MM.1S (cell line): ENCODE results near the gene CASP3.

ENCODE experiments used
- DNase-seq: peaks from one replicate; pipeline ENCODE4 v3.0.0-alpha.2; 2015
- H2AFZ ChIP-seq: fragments of 300-600 bp; sonication (generic); 2 replicates; pipeline ENCODE4 v1.6.0; 2016; ENCODE audit warnings: antibody characterized with exemption, low read length
- H3F3A ChIP-seq: fragments of 300-600 bp; sonication (generic); 2 replicates; pipeline ENCODE4 v1.6.1; 2016; ENCODE audit warnings: mild to moderate bottlenecking, antibody characterized with exemption, low read length, moderate library complexity, mixed read lengths; ENCODE audit not compliant: insufficient read depth
- H3K27ac ChIP-seq: fragments of 300-600 bp; sonication (generic); 2 replicates; pipeline ENCODE4 v1.5.1; 2016; ENCODE audit warnings: mild to moderate bottlenecking, low read length
- H3K27me3 ChIP-seq: fragments of 300-600 bp; sonication (generic); replicated peaks from 2 replicates; pipeline ENCODE4 v1.6.0; 2016; ENCODE audit warnings: low read length; ENCODE audit not compliant: insufficient read depth
- H3K36me3 ChIP-seq: fragments of 300-600 bp; sonication (generic); replicated peaks from 2 replicates; pipeline ENCODE4 v1.6.1; 2016; ENCODE audit warnings: mild to moderate bottlenecking, low read length, mixed read lengths; ENCODE audit not compliant: insufficient read depth
- H3K4me1 ChIP-seq: fragments of 300-600 bp; sonication (generic); 2 replicates; pipeline ENCODE4 v1.6.1; 2016; ENCODE audit warnings: low read length, mixed read lengths
- H3K4me2 ChIP-seq: fragments of 300-600 bp; sonication (generic); 2 replicates; pipeline ENCODE4 v1.6.0; 2016; ENCODE audit warnings: low read depth, low read length
- H3K4me3 ChIP-seq: fragments of 300-600 bp; sonication (generic); 2 replicates; pipeline ENCODE4 v1.5.1; 2016; ENCODE audit warnings: low read length, mixed read lengths
- H3K79me2 ChIP-seq: fragments of 300-600 bp; sonication (generic); 2 replicates; pipeline ENCODE4 v1.6.1; 2016; ENCODE audit warnings: mixed run types, low read length, mixed read lengths
- H3K9ac ChIP-seq: fragments of 300-600 bp; sonication (generic); 2 replicates; pipeline ENCODE4 v1.6.1; 2016; ENCODE audit warnings: low read length, mixed read lengths
- H3K9me2 ChIP-seq: fragments of 300-600 bp; sonication (generic); replicated peaks from 2 replicates; pipeline ENCODE4 v1.6.1; 2016; ENCODE audit warnings: mild to moderate bottlenecking, low read length, mixed read lengths; ENCODE audit not compliant: insufficient read depth
- H3K9me3 ChIP-seq: fragments of 300-600 bp; sonication (generic); replicated peaks from 2 replicates; pipeline ENCODE4 v1.6.1; 2016; ENCODE audit warnings: mild to moderate bottlenecking, low read length, mixed read lengths; ENCODE audit not compliant: insufficient read depth
- H4K20me1 ChIP-seq: fragments of 300-600 bp; sonication (generic); 2 replicates; pipeline ENCODE4 v1.6.1; 2016; ENCODE audit warnings: mild to moderate bottlenecking, low read length, moderate library complexity, mixed read lengths; ENCODE audit not compliant: insufficient read depth
- EZH2 ChIP-seq: fragments of 300-600 bp; sonication (generic); optimal IDR thresholded peaks from 2 replicates; pipeline ENCODE3; 2017; ENCODE audit warnings: low read depth, mild to moderate bottlenecking, antibody characterized with exemption, low read length, mixed read lengths
- EZH2phosphoT487 ChIP-seq: fragments of 300-600 bp; sonication (generic); IDR thresholded peaks from 2 replicates; pipeline ENCODE4 v1.6.1; 2018; ENCODE audit warnings: antibody characterized with exemption, low read length
- TF ChIP-seq, protein P1 (sequence below): fragments of 300-600 bp; sonication (generic); IDR thresholded peaks from 2 replicates; pipeline ENCODE4 v1.5.1; 2016; ENCODE audit warnings: antibody characterized with exemption, low read length, mixed read lengths

The CASP3 gene

DNA sequence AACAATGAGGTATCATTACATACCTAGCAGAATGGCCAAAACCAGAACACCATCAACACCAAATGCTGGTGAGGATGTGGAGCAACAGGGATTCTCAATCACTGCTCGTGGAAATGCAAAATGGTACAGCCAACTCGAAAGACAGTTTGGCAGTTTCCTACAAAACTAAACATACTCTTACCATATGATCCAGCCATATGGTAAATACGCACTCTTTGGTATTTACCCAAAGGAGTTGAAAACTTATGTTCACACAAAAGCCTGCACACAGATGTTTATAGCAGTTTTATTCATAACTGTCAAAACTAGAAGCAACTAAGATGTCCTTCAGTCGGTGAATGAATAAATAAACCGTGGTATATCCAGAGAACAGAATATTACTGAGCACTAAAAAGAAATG, 7.8 kb downstream of the CASP3 start:
- Histone ChIP-seq H2AFZ (no peak overlapping the region), H3F3A (peaks cover 11% of the 10 kb centered on the region), H4K20me1 (peaks cover 28% of the 10 kb centered on the region), H3K79me2 (peaks cover 100% of the 10 kb centered on the region), H3K4me2 (no peak overlapping the region), H3K9me2 (no peaks in the 10 kb centered on the region), H3K4me1 (peaks cover 29% of the 10 kb centered on the region), H3K9me3 (no peaks in the 10 kb centered on the region), H3K36me3 (peaks cover 33% of the 10 kb centered on the region; the same call in 1 of the 2 replicates), H3K27me3 (no peaks in the 10 kb centered on the region), H3K27ac (no peak overlapping the region), H3K9ac (no peak overlapping the region), H3K4me3 (no peak overlapping the region)
- no peak for DNase-seq
- TF ChIP-seq EZH2 (no peak), EZH2phosphoT487 (no peak)
- TF ChIP-seq, protein P1, sequence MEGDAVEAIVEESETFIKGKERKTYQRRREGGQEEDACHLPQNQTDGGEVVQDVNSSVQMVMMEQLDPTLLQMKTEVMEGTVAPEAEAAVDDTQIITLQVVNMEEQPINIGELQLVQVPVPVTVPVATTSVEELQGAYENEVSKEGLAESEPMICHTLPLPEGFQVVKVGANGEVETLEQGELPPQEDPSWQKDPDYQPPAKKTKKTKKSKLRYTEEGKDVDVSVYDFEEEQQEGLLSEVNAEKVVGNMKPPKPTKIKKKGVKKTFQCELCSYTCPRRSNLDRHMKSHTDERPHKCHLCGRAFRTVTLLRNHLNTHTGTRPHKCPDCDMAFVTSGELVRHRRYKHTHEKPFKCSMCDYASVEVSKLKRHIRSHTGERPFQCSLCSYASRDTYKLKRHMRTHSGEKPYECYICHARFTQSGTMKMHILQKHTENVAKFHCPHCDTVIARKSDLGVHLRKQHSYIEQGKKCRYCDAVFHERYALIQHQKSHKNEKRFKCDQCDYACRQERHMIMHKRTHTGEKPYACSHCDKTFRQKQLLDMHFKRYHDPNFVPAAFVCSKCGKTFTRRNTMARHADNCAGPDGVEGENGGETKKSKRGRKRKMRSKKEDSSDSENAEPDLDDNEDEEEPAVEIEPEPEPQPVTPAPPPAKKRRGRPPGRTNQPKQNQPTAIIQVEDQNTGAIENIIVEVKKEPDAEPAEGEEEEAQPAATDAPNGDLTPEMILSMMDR: no peak

DNA sequence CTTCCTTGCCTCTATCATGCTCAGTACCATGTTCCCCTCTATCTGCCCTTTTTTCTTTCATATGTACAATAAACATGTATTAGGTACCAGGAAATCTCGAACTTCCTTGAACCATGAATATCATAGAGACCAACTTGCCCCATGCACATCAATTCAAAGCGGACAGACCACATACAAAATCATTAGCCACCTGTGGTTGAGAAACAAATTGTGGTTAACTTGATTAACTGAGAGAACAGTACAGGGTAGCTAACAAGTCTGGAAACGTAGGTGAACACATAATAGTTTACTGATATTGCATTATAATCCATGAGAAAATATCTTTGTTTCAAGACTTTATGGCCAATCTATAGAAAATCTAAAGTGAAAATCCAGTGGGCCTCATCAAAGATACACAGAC, 8.2 kb downstream of the CASP3 start:
- peaks cover 24% of the 10 kb centered on the region for H3K4me1 ChIP-seq
- H3K9ac ChIP-seq: no peak overlapping the region
- H3K79me2 ChIP-seq: peaks cover 100% of the 10 kb centered on the region
- no peak overlapping the region for H2AFZ ChIP-seq
- peak; percentile 27 for DNase-seq
- H4K20me1 ChIP-seq: peaks cover 28% of the 10 kb centered on the region
- H3K27ac ChIP-seq: no peak overlapping the region
- TF ChIP-seq, protein P1: no peak
- TF ChIP-seq EZH2 (no peak), EZH2phosphoT487 (no peak)
- no peaks in the 10 kb centered on the region for H3K9me2 ChIP-seq
- H3K27me3 ChIP-seq: no peaks in the 10 kb centered on the region
- no peak overlapping the region for H3K4me3 ChIP-seq
- H3F3A ChIP-seq: peaks cover 7% of the 10 kb centered on the region
- no peak overlapping the region for H3K4me2 ChIP-seq
- H3K9me3 ChIP-seq: no peaks in the 10 kb centered on the region
- H3K36me3 ChIP-seq: peaks cover 37% of the 10 kb centered on the region; the same call in 1 of the 2 replicates

DNA sequence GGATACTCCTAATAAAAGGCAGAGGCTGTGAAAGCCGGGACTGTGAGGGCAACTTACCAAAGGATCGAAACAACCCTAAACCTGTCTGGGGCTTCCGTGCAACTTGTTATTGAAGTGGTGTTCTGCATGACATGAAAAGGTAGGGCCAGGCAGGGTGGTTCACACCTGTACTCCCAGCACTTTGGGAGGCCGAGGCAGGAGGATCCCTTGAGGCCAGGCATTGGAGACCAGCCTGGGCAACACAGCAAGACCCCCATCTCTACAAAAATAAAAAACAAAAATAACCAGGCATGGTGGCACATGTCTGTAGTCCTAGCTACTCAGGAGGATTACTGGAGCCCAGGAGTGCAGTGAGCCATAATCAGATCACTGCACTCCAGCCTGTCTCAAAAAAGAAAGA, 12.3 kb downstream of the CASP3 start:
- Histone ChIP-seq H3K4me2 (no peak overlapping the region), H3K36me3 (peaks cover 50% of the 10 kb centered on the region)
- TF ChIP-seq EZH2phosphoT487 (no peak), EZH2 (no peak)
- TF ChIP-seq, protein P1: no peak

More for the DNA sequence above, 12.3 kb downstream of the CASP3 start:
- no peak overlapping the region for H3K4me3 ChIP-seq
- peaks cover 31% of the 10 kb centered on the region for H4K20me1 ChIP-seq
- H3K79me2 ChIP-seq: peaks cover 98% of the 10 kb centered on the region
- H3K9me2 ChIP-seq: no peaks in the 10 kb centered on the region
- H3K9me3 ChIP-seq: no peaks in the 10 kb centered on the region
- DNase-seq: no peak
- H3K9ac ChIP-seq: no peak overlapping the region
- H3K4me1 ChIP-seq: 0 out of 2 replicates have a peak, but pooled peaks cover 9% of the 10 kb centered on the region
- no peaks in the 10 kb centered on the region; the same call in 1 of the 2 replicates for H3F3A ChIP-seq
- H2AFZ ChIP-seq: no peak overlapping the region
- H3K27ac ChIP-seq: no peak overlapping the region
- no peaks in the 10 kb centered on the region for H3K27me3 ChIP-seq
